Measurements from ENCODE around the gene ALG9.

DNA sequence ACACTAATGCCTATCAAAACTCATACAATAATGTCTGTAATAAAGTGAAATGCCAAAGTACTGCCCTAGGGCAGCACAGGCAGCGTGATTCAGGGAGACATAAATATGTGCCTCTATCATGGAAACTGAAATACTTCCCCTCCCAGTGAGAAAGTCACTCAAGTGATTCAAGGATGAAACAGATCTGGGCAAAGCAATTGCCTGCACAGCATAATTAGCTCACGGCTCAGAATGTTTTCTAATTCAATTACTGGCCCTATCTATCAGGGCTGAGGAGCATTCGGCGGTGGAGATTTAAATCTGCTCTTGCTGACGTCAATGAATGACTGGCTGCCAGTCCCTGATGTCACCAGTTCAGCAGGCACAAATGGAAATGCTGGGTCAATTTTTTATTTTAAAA, 77.5 kb downstream of the ALG9 start:
- TF ChIP-seq, protein P1, sequence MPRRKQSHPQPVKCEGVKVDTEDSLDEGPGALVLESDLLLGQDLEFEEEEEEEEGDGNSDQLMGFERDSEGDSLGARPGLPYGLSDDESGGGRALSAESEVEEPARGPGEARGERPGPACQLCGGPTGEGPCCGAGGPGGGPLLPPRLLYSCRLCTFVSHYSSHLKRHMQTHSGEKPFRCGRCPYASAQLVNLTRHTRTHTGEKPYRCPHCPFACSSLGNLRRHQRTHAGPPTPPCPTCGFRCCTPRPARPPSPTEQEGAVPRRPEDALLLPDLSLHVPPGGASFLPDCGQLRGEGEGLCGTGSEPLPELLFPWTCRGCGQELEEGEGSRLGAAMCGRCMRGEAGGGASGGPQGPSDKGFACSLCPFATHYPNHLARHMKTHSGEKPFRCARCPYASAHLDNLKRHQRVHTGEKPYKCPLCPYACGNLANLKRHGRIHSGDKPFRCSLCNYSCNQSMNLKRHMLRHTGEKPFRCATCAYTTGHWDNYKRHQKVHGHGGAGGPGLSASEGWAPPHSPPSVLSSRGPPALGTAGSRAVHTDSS (tag by site-specific recombination; IDR thresholded peaks at IDR 0.05), result no peak
- TF ChIP-seq, protein P2, sequence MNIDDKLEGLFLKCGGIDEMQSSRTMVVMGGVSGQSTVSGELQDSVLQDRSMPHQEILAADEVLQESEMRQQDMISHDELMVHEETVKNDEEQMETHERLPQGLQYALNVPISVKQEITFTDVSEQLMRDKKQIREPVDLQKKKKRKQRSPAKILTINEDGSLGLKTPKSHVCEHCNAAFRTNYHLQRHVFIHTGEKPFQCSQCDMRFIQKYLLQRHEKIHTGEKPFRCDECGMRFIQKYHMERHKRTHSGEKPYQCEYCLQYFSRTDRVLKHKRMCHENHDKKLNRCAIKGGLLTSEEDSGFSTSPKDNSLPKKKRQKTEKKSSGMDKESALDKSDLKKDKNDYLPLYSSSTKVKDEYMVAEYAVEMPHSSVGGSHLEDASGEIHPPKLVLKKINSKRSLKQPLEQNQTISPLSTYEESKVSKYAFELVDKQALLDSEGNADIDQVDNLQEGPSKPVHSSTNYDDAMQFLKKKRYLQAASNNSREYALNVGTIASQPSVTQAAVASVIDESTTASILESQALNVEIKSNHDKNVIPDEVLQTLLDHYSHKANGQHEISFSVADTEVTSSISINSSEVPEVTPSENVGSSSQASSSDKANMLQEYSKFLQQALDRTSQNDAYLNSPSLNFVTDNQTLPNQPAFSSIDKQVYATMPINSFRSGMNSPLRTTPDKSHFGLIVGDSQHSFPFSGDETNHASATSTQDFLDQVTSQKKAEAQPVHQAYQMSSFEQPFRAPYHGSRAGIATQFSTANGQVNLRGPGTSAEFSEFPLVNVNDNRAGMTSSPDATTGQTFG (tag by site-specific recombination; IDR thresholded peaks at IDR 0.05; ENCODE audit: borderline replicate concordance), result no peak
- TF ChIP-seq, protein P3, sequence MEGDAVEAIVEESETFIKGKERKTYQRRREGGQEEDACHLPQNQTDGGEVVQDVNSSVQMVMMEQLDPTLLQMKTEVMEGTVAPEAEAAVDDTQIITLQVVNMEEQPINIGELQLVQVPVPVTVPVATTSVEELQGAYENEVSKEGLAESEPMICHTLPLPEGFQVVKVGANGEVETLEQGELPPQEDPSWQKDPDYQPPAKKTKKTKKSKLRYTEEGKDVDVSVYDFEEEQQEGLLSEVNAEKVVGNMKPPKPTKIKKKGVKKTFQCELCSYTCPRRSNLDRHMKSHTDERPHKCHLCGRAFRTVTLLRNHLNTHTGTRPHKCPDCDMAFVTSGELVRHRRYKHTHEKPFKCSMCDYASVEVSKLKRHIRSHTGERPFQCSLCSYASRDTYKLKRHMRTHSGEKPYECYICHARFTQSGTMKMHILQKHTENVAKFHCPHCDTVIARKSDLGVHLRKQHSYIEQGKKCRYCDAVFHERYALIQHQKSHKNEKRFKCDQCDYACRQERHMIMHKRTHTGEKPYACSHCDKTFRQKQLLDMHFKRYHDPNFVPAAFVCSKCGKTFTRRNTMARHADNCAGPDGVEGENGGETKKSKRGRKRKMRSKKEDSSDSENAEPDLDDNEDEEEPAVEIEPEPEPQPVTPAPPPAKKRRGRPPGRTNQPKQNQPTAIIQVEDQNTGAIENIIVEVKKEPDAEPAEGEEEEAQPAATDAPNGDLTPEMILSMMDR (tag by site-specific recombination; IDR thresholded peaks at IDR 0.05), result no peak
- TF ChIP-seq KLF16 (tag by site-specific recombination; IDR thresholded peaks at IDR 0.05), result no peak
- no peak for TF ChIP-seq ZNF23 (tag by site-specific recombination; IDR thresholded peaks at IDR 0.05; ENCODE audit: borderline replicate concordance)
- no peak for TF ChIP-seq RBAK (tag by site-specific recombination; IDR thresholded peaks at IDR 0.05)
- no peak for TF ChIP-seq ZSCAN16 (tag by site-specific recombination; IDR thresholded peaks at IDR 0.05)
- no peak for TF ChIP-seq MYNN (tag by site-specific recombination; IDR thresholded peaks at IDR 0.05; ENCODE audit: borderline replicate concordance)
- TF ChIP-seq, protein P4, sequence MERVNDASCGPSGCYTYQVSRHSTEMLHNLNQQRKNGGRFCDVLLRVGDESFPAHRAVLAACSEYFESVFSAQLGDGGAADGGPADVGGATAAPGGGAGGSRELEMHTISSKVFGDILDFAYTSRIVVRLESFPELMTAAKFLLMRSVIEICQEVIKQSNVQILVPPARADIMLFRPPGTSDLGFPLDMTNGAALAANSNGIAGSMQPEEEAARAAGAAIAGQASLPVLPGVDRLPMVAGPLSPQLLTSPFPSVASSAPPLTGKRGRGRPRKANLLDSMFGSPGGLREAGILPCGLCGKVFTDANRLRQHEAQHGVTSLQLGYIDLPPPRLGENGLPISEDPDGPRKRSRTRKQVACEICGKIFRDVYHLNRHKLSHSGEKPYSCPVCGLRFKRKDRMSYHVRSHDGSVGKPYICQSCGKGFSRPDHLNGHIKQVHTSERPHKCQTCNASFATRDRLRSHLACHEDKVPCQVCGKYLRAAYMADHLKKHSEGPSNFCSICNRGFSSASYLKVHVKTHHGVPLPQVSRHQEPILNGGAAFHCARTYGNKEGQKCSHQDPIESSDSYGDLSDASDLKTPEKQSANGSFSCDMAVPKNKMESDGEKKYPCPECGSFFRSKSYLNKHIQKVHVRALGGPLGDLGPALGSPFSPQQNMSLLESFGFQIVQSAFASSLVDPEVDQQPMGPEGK (tag by site-specific recombination; IDR thresholded peaks at IDR 0.05), result no peak

Data from HEK293 (cell line).